Naive thymus-derived CD4-positive, alpha-beta T cell (primary cell): ENCODE data around the gene NPY2R. TPM values are rescaled to one million over a fixed set of nuclear protein-coding genes. Genes with fewer than 3 reads are reported as not detected.

Experiments
- ATAC-seq: fragments of 150-1000 bp; cut with Tn5 transposase; 2 replicates; pipeline ENCODE4 v1.10.0; 2021; ENCODE audit warnings: mild to moderate bottlenecking, moderate library complexity
- CTCF ChIA-PET: fragments of 350-600 bp; sonication (Branson Sonifier 250); formaldehyde crosslinking; loops from one replicate; lab custom pipeline; 2021; ENCODE audit warnings: antibody characterized with exemption; lab: Charles Lee
- POLR2A ChIA-PET: fragments of 350-600 bp; sonication (Branson Sonifier 250); formaldehyde crosslinking; loops from one replicate; lab custom pipeline; 2021; ENCODE audit warnings: antibody characterized with exemption, inconsistent platforms; lab: Charles Lee
- DNase-seq, 9 donors: peaks; one replicate each; pipeline versions ENCODE4 v3.0.0 to v3.0.0-alpha.2; 2020 to 2022; ENCODE audit warnings: mixed read lengths in 1 of 9
- H3K27ac ChIP-seq: one replicate; pipeline ENCODE4 v1.7.0; 2013; ENCODE audit warnings: mild to moderate bottlenecking, low read depth, low read length, moderate library complexity
- H3K27me3 ChIP-seq, 2 donors: one replicate each; pipeline ENCODE4 v1.7.0; 2013; ENCODE audit warnings: low read length in 2 of 2, mild to moderate bottlenecking in 2 of 2, moderate library complexity in 2 of 2; ENCODE audit not compliant: control insufficient read depth in 2 of 2, insufficient read depth in 2 of 2
- H3K36me3 ChIP-seq, 3 experiments: 1 replicate in 2 of 3; 2 replicates in 1 of 3; pipeline ENCODE4 v1.7.0; 2013; ENCODE audit warnings: low read length in 3 of 3, mild to moderate bottlenecking in 3 of 3, moderate library complexity in 1 of 3; ENCODE audit not compliant: insufficient read depth in 3 of 3, control insufficient read depth in 2 of 3
- H3K4me1 ChIP-seq, 2 donors: one replicate each; pipeline ENCODE4 v1.7.0; 2013; ENCODE audit warnings: low read length in 2 of 2, mild to moderate bottlenecking in 2 of 2, moderate library complexity in 1 of 2; ENCODE audit not compliant: control insufficient read depth in 2 of 2, insufficient read depth in 2 of 2
- H3K4me3 ChIP-seq: 2 replicates; pipeline ENCODE4 v1.7.0; 2013; ENCODE audit warnings: mild to moderate bottlenecking, low read length
- H3K9me3 ChIP-seq, 3 experiments: 1 replicate in 2 of 3; 2 replicates in 1 of 3; pipeline ENCODE4 v1.7.0; 2013; ENCODE audit warnings: low read length in 3 of 3; ENCODE audit not compliant: control insufficient read depth in 2 of 3
- H3K27ac Mint-ChIP-seq, 9 donors: one replicate each; pipeline ENCODE4 v1.8.0; 2020 to 2022; ENCODE audit warnings: mixed read lengths in 9 of 9, mild to moderate bottlenecking in 8 of 9, moderate library complexity in 5 of 9, inconsistent platforms in 2 of 9
- H3K27me3 Mint-ChIP-seq, 5 donors: one replicate each; pipeline ENCODE4 v1.8.0; 2021 to 2022; ENCODE audit warnings: mixed read lengths in 5 of 5, mild to moderate bottlenecking in 1 of 5
- H3K36me3 Mint-ChIP-seq, 5 donors: one replicate each; pipeline ENCODE4 v1.8.0; 2020 to 2022; ENCODE audit warnings: mixed read lengths in 5 of 5, mild to moderate bottlenecking in 3 of 5, inconsistent platforms in 1 of 5
- H3K4me1 Mint-ChIP-seq, 7 donors: one replicate each; pipeline ENCODE4 v1.8.0; 2020 to 2022; ENCODE audit warnings: mixed read lengths in 7 of 7, mild to moderate bottlenecking in 3 of 7, inconsistent platforms in 1 of 7
- H3K4me3 Mint-ChIP-seq, 10 donors: one replicate each; pipeline ENCODE4 v1.8.0; 2020 to 2022; ENCODE audit warnings: mild to moderate bottlenecking in 10 of 10, mixed read lengths in 10 of 10, moderate library complexity in 6 of 10, inconsistent platforms in 2 of 10
- H3K9me3 Mint-ChIP-seq, 11 donors: one replicate each; pipeline ENCODE4 v1.8.0; 2020 to 2022; ENCODE audit warnings: mixed read lengths in 11 of 11, mild to moderate bottlenecking in 4 of 11, inconsistent platforms in 1 of 11, moderate library complexity in 1 of 11
- intact Hi-C, 2 donors: fragments of 100-400 bp; cut with micrococcal nuclease; formaldehyde crosslinking; loops; one replicate each; pipeline ENCODE4 v1.15.1; 2023
- polyA plus RNA-seq, 2 donors: library from polyadenylated mRNA; unstranded; fragments of 300-500 nt; fragmentation: Illumina TruSeq; gene quantifications; one replicate each; pipeline ENCODE4 v1.2.3, GENCODE V29; 2021
- total RNA-seq, 6 experiments: library from RNA in 5 of 6; stranded (reverse) in 5 of 6; gene quantifications; 1 replicate in 5 of 6; 2 replicates in 1 of 6; pipeline ENCODE4 v1.2.3 and lab custom pipeline; 2021 to 2026

Gene NPY2R
- total and polyA plus RNA-seq, 7 experiments from 2014 or later = not detected

DNA sequence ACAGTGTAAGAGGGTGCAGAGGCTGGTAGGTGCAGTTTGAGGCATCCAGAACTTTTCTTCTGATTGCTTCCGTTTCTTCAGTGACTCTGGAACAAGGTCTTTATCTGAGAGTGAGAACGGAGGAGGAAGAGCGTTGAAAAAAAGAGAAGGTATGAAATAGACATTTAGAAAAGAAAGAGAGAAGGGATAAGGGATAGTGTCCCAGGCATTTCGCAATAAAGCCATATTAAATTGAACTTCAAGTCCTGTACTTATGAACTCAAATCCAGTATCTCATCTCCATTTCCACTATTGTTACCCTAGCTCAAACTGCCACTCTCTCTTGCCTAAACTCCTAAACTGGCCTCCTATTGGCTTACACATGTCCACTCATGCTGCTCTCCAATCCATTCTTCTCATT lies 36.7 kb downstream of the NPY2R start:
- Mint-ChIP-seq H3K27ac (no peak overlapping the region), H3K9me3 (peaks cover 0 to 7% (median 3%) of the 10 kb centered on the region in 11 donors), H3K4me1 (no peaks in the 10 kb centered on the region), H3K27me3 (peaks cover 0 to 14% (median 4%) of the 10 kb centered on the region in 5 donors), H3K36me3 (no peaks in the 10 kb centered on the region), H3K4me3 (no peak overlapping the region)
- no peaks in the 10 kb centered on the region for H3K9me3 ChIP-seq
- ChIA-PET CTCF (no interaction called here), POLR2A (no interaction called here)
- DNase-seq (no peak), ATAC-seq (no peak)
- no peak overlapping the region for H3K27ac ChIP-seq
- H3K27me3 ChIP-seq = no peaks in the 10 kb centered on the region
- intact Hi-C loops = no loop called here
- no peaks in the 10 kb centered on the region for H3K36me3 ChIP-seq
- H3K4me1 ChIP-seq = no peaks in the 10 kb centered on the region
- no peak overlapping the region for H3K4me3 ChIP-seq

DNA sequence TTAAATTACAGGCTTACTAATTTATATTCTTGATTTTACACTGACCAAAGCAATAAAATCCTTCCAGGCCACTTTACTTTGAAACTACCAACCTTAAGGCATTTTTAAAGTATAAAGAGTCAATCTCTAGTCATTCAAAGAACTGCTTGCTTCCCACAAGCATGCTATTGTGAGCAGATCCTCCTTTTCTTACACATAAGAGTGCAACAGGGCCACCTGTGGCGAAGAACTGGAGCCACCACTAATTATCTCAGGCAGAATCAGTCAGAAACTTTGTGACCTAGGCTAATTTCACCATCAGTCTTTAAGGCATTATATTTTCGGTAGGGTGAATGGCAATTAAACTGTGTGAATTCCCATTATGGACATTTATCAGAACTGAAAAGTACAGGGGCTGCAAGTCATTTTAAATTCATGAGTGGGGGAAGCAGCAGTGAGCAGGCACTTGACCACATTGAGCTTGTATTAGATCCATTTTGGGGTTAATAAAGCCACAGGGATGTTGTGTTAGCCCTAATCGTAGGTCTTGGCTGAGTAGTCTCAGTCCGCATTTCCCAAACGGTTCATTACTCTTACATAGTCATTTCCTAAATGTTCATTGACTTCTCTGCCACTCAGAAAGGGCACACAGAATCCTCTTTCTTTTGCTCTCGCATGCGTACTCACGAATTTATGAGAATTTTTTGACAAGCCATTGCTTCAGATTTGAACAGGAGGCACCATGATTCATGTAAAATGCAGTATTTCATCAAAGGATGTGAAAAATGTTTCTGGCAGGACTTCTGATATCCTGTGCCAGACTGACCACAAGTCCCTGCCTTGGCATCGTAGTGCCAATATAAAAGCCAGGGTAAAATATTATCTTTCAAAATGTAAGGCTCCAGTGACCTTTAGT lies 39.8 kb downstream of the NPY2R start:
- Mint-ChIP-seq H3K27me3 (peaks cover 0 to 17% (median 0%) of the 10 kb centered on the region in 5 donors), H3K4me3 (no peak overlapping the region), H3K27ac (no peak overlapping the region), H3K36me3 (no peaks in the 10 kb centered on the region), H3K9me3 (peaks cover 0 to 3% (median 0%) of the 10 kb centered on the region in 11 donors), H3K4me1 (no peaks in the 10 kb centered on the region)
- DNase-seq (no peak), ATAC-seq (no peak)
- ChIA-PET CTCF (no interaction called here), POLR2A (no interaction called here)
- intact Hi-C loops = no loop called here
- Histone ChIP-seq H3K9me3 (no peaks in the 10 kb centered on the region), H3K36me3 (no peaks in the 10 kb centered on the region), H3K27me3 (no peaks in the 10 kb centered on the region), H3K4me3 (no peak overlapping the region), H3K4me1 (no peaks in the 10 kb centered on the region), H3K27ac (no peak overlapping the region)

DNA sequence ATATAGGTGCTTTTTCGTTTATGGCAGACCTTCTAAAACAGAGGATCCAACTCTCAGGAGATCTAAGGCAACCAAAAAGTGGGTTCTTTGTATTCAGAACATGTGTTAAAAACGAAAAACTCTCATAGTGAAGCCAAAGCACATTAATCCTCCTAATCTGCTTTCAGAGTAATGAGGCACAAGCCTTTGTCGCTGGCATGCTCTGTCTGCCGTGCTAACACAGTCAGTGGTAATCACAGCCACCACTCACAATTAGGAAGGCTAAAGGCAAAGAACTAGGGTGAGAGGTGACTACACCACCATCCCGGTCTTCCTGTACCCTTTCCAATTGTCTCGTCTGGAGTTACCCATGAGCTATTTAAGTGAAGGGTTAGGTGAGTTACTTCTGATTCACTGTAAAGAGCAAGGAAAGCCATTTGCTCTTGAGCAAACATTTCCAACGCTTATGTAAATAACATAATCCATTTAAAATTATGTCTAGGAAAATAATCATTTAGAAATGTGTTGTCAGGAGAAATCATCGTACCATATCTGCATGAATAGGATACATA lies 40.7 kb downstream of the NPY2R start:
- ATAC-seq (no peak), DNase-seq (no peak)
- CTCF ChIA-PET = no interaction called here
- Histone ChIP-seq H3K36me3 (no peaks in the 10 kb centered on the region), H3K9me3 (no peaks in the 10 kb centered on the region), H3K27ac (no peak overlapping the region), H3K4me1 (no peaks in the 10 kb centered on the region), H3K4me3 (no peak overlapping the region), H3K27me3 (no peaks in the 10 kb centered on the region)
- H3K4me3 Mint-ChIP-seq = no peak overlapping the region
- no peaks in the 10 kb centered on the region for H3K36me3 Mint-ChIP-seq
- POLR2A ChIA-PET = no interaction called here
- H3K4me1 Mint-ChIP-seq = no peaks in the 10 kb centered on the region
- peaks cover 0 to 17% (median 0%) of the 10 kb centered on the region in 5 donors for H3K27me3 Mint-ChIP-seq
- no peak overlapping the region for H3K27ac Mint-ChIP-seq
- H3K9me3 Mint-ChIP-seq = peaks cover 0 to 6% (median 0%) of the 10 kb centered on the region in 11 donors
- intact Hi-C loops = no loop called here

DNA sequence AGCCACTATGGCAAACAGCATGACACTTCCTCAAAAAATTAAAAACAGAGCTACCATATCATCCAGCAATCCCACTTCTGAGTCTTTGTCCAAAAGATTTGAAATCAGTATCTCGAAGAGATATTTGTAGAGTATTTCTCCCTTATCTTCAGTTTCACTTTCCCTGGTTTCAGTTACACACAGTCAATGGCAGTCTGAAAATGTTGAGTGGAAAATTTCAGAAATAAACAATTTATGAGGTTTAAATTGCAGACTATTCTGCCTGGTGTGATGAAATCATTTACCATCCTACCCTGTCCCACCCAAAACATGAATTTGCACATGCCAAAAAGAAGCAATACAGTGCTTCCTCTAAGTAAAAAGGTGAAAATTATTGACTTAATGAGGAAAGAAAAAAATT lies 43.9 kb downstream of the NPY2R start:
- intact Hi-C loops = no loop called here
- Histone ChIP-seq H3K4me1 (no peaks in the 10 kb centered on the region), H3K9me3 (no peaks in the 10 kb centered on the region), H3K27ac (no peak overlapping the region), H3K36me3 (no peaks in the 10 kb centered on the region), H3K4me3 (no peak overlapping the region), H3K27me3 (no peaks in the 10 kb centered on the region)
- H3K9me3 Mint-ChIP-seq = peaks cover 0 to 6% (median 0%) of the 10 kb centered on the region in 11 donors
- no peaks in the 10 kb centered on the region for H3K4me1 Mint-ChIP-seq
- H3K27me3 Mint-ChIP-seq = peaks cover 0 to 9% (median 0%) of the 10 kb centered on the region in 5 donors
- H3K4me3 Mint-ChIP-seq = no peak overlapping the region
- H3K36me3 Mint-ChIP-seq = no peaks in the 10 kb centered on the region
- ATAC-seq (no peak), DNase-seq (no peak)
- no peak overlapping the region for H3K27ac Mint-ChIP-seq
- ChIA-PET POLR2A (no interaction called here), CTCF (no interaction called here)

DNA sequence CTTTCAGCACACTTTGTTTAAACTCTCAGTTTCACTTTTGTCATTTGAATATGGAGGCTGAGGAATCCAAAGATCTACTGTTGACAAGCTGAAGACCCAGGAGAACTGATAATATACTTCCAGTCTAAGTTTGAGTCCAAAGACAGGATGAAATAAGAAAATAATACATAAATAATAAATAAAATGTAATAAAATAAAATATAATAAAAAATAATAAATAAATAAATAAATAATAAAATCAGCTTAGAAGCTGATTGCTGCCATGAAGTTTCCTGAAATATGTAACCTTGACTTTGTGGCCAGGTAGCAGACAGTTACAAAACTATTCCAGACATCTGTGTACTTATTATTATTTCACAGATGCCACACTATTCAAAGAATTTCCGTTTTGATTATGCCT lies 55.0 kb downstream of the NPY2R start:
- H3K9me3 ChIP-seq = no peaks in the 10 kb centered on the region
- intact Hi-C loops = no loop called here
- Mint-ChIP-seq H3K27me3 (peaks cover 0 to 14% (median 0%) of the 10 kb centered on the region in 5 donors), H3K9me3 (peaks cover 0 to 15% (median 1%) of the 10 kb centered on the region in 11 donors), H3K4me3 (no peak overlapping the region), H3K27ac (no peak overlapping the region), H3K36me3 (no peaks in the 10 kb centered on the region), H3K4me1 (no peaks in the 10 kb centered on the region)
- no peaks in the 10 kb centered on the region for H3K36me3 ChIP-seq
- H3K27me3 ChIP-seq = no peaks in the 10 kb centered on the region
- H3K27ac ChIP-seq = no peak overlapping the region
- no peaks in the 10 kb centered on the region for H3K4me1 ChIP-seq
- ChIA-PET POLR2A (no interaction called here), CTCF (no interaction called here)
- ATAC-seq = no peak
- H3K4me3 ChIP-seq = no peak overlapping the region
- DNase-seq = no peak

DNA sequence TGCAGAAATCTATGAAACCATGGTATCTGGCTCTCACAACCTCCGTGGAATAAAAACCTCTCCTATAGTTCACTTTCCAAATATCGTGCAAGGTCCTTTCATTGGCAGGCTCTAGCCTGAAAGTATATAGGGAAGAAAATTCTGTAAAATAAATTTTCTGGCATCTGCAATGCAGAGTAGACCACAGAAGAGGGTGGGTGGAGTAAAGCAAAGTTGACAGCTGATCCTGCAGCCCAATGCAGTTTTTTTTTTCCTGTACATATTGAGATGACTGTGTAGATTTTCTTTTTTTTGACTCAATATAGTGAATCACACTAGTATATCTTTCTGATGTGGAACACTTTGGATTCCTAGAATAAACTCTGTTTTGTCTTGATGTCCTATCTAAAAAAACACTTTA lies 56.7 kb downstream of the NPY2R start:
- peaks cover 0 to 14% (median 0%) of the 10 kb centered on the region in 5 donors for H3K27me3 Mint-ChIP-seq
- no peaks in the 10 kb centered on the region for H3K4me1 Mint-ChIP-seq
- no peaks in the 10 kb centered on the region for H3K27me3 ChIP-seq
- intact Hi-C loops = no loop called here
- no peaks in the 10 kb centered on the region for H3K9me3 ChIP-seq
- no peak overlapping the region for H3K4me3 ChIP-seq
- ATAC-seq = no peak
- no peak overlapping the region for H3K27ac Mint-ChIP-seq
- no peak overlapping the region for H3K4me3 Mint-ChIP-seq
- H3K36me3 ChIP-seq = no peaks in the 10 kb centered on the region
- H3K4me1 ChIP-seq = no peaks in the 10 kb centered on the region
- ChIA-PET CTCF (no interaction called here), POLR2A (no interaction called here)
- no peaks in the 10 kb centered on the region for H3K36me3 Mint-ChIP-seq
- no peak overlapping the region for H3K27ac ChIP-seq
- no peak for DNase-seq
- peaks cover 0 to 8% (median under 1%) of the 10 kb centered on the region in 11 donors for H3K9me3 Mint-ChIP-seq
